Erythroblast (primary cell): ENCODE results near the gene MSMP.

Source experiments
- GATA1 ChIP-seq: IDR thresholded peaks from 2 replicates; pipeline ENCODE4 v1.6.1; 2011; ENCODE audit warnings: low read depth, mild to moderate bottlenecking, control low read depth, low read length, moderate library complexity
- POLR2A ChIP-seq: IDR thresholded peaks from 2 replicates; pipeline ENCODE4 v1.6.1; 2011; ENCODE audit warnings: mild to moderate bottlenecking, low read length

- TF ChIP-seq POLR2A (no peak), GATA1 (no peak)
Observed at GRCh38 chr9:35792024-35792813, 38.1 kb upstream of the MSMP start.
